KBM-7 (cell line): Measurements from ENCODE around the gene ADK.

ENCODE experiments used
- DNase-seq: peaks from one replicate; pipeline ENCODE4 v3.0.0-alpha.2; 2015
- in situ Hi-C: fragments of 300-500 bp; cut with MboI; formaldehyde crosslinking; loops from 2 replicates; pipeline ENCODE4 v1.14.3; 2020; ENCODE audit warnings: low sequenced_read_pairs, low pct_unique_long_range_greater_than_20kb, mixed read lengths

ADK gene

DNA sequence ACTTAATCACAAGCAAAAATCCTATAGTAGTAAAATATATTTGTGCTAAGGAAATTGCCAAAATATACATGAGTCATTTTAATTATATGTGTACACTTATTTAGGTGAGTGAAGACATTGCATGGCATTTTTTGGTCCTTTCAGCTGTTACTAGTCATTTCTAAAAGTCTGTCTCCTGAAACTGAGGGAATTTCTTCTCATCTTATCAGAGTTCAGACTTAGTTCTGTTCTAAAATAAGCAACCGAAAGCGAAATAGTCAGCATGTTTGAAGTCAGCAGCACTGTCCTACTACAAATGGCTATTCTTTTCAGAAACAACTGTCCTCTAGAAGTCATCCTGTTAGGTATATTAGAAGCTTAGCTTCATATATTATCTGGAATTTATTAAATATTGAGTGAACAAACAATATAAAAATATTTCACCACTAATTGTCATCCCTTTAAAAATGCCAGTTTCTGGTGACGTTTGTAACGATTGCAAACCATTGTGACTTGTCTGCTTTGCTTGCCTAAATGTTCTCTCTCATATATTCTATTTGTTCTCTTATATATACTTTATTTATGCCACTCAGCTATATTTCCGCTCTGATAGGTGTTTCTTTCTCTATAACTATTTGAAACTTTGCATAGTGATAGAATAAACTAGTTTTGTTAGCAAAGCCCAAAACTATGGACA is 448.0 kb downstream of the ADK start:
- no peak for DNase-seq
- in situ Hi-C loops = no loop called here

DNA sequence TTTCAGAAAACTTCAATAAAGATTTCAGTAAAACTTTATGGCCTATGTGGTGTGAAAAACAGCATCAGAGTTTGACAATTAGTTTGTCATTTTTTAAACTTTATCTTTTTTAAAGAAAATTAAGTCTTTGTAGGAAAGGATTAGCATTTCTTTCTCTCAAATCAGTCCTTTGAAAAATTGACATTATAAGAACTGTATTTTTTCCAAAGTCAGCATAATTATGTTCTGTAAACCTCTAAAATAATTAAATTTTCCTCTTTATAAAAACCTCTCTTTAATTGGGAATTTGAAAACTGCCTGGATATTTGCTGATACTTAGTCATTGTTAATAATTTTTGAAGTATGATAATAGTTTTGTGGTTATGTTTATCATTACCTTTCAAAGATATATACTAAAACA is 448.7 kb downstream of the ADK start:
- no peak for DNase-seq
- in situ Hi-C loops = no loop called here

DNA sequence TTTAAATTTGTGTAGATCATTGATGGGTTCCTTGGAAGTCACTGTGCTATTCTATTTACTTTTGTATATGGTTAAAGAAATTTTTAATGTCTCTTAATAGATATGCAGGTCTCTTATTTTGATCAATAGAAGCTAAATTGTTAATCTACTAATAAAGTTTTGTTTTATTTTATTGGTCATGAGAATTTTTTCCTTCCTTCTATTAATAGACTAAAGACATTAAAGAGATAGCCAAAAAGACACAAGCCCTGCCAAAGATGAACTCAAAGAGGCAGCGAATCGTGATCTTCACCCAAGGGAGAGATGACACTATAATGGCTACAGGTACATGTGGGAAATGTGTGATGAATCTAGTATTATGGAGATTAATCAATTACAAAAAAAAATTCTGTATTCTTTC is 449.1 kb downstream of the ADK start:
- no peak for DNase-seq
- in situ Hi-C loops = no loop called here

DNA sequence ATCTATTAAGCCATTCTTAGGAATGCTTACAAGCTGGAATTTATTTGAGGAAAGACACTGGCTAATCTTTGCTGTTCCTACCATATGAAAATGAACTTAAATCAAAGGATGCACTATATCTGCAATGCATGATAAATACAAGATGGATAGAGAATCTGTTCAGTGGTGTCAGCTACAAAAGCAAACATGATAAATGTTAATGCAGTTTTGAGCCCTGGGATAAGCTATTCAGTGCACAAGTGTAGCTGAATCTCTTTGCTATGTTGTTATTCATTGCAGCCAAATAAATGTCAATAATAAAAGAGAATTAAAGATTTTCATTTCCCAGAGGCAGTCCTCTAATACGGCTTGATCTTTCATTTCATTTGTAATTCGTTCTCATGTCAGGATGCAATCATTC is 451.6 kb downstream of the ADK start:
- in situ Hi-C loops = no loop called here
- DNase-seq = no peak

DNA sequence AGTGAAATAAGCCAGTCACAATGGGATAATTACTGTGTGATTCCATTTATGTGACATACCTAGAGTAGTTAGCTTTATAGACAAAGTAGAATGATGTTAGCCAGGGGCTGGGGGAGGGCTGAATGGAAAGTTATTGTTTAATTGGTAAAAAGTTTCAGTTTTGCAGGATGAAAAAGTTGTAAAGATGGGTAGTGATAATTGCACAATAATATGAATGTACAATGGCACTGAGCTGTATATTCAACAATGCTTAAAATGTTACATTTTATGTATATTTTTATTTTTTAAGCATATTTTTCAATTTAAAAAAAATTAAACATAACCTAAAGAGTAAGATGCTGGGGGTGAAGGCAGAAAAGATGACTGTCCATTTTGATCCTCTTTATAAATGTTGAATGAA is 459.3 kb downstream of the ADK start:
- in situ Hi-C loops = no loop called here
- DNase-seq = no peak

DNA sequence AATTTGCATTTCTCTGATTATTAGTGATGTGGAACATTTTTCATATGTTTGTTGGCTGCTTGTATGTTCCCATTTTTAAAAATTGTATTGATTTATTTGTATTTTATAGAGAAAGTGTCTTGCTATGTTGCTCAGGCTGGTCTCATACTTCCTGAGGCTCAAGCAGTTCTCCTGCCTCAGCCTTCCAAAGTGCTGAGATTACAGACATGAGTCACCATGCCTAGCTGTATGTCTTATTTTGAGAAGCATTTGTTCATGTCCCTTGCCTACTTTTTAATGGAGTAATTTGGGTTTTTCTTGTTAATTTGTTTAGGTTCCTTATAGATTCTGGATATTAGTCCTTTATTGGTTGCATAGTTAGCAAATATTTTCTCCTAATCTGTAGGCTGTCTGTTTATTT is 461.2 kb downstream of the ADK start:
- in situ Hi-C loops = no loop called here
- DNase-seq = no peak

DNA sequence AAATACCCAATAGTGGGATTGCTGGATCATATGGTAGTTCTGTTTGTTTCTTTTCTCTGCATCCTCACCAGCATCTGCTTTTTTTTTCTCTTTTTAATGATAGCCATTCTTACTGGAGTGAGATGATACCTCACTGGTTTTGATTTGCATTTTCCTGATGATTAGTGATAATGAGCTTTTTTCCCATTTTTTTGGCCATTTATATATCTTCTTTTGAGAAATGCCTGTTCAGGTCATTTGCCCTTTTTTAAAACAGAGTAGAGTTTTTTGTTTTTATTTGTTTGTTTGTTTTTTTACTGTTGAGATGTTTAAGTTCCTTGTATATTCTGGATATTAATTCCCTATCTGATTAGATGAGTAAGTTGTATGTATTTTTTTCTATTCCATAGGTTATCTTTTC is 469.6 kb downstream of the ADK start:
- in situ Hi-C loops = no loop called here

DNA sequence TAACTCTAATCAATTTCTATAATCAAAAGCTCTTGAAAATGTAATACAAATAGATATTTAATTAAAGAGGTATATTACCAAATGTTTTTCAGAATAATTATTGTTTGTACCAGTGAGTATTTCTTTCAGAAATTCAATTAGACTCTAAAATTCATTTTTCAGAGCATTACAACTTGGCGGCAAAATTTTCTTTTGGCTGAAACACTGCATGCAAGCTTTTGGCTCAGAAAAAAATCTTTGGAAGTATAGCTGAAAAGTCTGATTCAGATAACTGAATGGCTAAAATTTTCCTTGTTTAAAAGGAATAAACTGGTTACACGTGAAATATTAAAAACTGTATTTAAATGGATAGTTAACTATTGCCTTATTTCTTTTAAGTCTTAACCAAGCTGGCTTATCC is 472.8 kb downstream of the ADK start:
- in situ Hi-C loops = no loop called here
- DNase-seq = no peak

More for the DNA sequence above, 469.6 kb downstream of the ADK start:
- DNase-seq = no peak

DNA sequence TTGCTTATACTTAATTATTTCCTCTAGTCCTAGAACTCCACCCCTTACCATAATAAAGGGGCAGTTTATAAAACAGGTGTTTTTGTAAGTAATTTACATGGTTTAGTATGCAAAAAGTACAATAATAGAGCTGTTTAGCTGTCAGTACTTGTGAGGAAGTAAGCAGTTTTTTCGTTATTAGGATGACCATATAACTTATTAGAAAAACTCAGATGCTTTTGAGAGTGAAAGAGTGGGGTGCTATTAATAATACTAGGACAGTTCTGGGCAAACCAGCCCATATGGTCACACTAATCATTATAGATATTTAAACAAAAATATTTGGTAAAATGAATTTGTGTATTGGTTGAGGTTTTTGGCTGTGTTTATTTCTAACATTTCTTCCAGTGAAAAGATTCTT is 473.5 kb downstream of the ADK start:
- no peak for DNase-seq
- in situ Hi-C loops = no loop called here

DNA sequence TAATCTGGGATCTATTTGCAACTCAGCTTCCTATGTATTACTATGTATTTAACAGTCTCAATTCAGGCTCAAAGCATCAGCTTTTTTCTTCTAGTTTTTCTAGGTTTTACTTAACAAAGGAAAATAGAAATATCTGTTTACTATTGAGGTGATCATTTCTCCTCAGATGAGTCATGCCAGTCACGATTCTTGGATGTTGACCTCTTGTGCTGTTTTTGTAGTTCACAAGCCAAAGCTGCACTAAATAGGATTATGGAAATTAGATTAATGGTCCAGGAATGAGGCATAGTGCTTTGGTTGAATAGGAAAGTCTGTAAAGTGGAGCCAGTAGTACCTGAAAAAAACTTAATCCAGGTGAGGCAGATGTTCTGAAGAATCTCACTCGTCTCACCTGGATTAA is 477.1 kb downstream of the ADK start:
- no peak for DNase-seq
- in situ Hi-C loops = no loop called here

DNA sequence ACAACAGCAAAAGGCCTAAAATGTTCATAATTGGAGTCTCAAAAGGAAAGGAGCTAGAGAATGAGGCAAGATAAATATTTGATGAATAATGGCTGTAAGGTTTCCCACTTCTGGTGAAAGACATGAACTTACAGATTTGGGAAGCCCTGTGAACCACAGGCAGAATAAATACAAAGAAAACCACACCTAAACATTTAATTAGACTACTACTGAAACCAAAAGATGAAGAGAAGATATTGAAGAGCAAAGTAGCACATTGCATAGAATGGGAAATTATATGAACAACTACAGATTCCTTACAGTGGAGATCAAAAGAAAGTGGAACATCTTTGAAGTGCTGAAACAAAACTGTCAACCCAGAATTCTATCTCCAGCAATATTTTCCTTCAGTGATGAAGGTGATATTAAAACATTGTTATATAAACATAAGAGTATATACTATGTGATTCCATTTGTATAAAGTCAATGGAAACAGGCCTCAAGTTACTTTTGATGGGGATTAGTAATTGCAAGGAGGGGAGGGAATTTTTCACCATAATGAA is 484.0 kb downstream of the ADK start:
- in situ Hi-C loops = no loop called here
- DNase-seq = no peak

DNA sequence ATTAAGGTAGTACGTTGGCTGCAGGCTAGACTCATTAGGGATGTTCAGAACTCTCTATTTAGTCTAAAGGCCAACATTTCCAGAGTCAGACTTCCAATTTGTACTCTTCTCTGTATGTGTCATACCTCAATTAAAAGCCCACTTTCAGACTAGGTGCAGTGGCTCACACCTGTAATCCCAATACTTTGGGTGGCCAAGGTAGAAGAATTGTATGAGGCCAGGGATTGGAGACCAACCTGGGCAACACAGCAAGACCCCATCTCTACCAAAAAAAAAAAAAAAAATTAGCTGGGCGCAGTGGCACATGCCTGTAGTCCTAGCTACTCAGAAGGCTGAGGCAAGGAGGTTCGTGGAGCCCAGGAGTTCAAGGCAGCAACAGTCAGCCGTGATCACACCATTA is 484.6 kb downstream of the ADK start:
- in situ Hi-C loops = no loop called here
- DNase-seq = no peak

DNA sequence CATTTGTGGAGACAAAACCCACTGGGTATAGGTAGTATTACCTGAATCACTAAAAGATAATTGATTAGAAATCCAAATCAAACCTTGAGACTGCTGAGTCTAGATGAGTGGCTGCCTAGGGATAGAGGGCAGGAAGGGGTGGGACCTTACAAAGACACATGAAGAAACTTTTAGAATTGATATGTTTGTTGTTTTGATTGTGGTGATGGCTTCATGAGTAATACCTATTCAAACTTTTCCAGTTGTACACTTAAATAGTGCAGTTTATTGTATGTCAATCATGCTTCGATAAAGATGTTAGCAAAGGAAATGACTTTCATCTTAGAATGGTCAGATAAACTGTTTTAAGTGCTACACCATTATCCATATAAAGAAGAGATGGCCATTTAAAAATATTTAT is 486.7 kb downstream of the ADK start:
- DNase-seq = no peak
- in situ Hi-C loops = no loop called here

DNA sequence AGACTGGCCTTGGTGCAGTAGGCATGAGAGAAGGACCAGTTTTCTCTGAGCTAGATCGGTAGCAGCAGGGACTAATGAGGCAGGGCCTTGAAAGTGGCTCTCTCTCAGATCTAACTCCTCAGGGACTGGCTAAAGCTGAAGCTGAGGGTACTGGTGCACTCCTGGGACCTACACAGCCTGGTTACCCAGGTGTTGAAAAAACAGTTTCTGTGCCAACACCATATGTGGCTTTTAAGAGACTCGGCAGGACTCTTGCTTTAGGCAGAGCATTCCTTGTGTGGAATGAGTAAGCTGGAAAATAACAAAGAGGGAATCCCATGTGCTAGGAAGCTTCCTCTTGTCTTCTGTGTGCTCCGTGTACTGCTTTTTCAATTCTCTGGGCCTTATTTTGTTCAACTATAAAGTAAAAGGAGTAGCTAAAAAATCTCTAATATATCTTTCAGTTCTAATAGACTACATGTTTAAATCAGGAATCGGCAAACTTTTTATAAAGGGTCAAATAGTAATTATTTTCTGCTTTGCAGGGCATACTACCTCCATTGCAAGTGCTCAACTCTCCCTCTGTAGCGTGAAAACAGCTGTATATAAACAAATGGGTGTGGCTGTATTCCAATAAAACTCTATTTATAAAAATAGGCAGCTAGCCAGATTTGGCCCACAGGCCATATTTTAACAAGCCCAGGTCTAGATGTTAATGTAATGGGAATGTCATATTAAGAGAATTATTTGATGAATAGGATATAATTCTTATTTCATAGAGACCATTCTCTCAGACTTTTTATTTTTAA is 489.3 kb downstream of the ADK start:
- in situ Hi-C loops = no loop called here

DNA sequence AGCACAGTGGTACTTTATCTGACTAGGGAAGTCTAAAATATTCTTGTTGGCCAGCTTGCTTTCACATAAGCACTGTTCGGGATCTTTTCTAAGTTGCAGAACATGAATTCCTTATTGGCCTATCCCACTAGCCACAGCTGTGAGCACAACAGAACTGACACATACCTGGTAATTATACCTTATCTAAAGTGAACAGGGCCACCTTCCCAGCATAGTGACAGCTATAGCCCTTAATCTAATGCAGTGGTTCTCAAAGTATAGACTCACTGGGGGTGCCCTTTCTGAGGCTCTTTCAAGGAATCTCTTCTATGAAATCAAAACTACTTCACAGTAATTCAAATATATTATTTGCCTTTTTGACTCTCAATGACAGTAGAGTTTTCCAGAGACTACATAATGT is 490.6 kb downstream of the ADK start:
- in situ Hi-C loops = no loop called here
- DNase-seq = no peak

More for the DNA sequence above, 489.3 kb downstream of the ADK start:
- no peak for DNase-seq

DNA sequence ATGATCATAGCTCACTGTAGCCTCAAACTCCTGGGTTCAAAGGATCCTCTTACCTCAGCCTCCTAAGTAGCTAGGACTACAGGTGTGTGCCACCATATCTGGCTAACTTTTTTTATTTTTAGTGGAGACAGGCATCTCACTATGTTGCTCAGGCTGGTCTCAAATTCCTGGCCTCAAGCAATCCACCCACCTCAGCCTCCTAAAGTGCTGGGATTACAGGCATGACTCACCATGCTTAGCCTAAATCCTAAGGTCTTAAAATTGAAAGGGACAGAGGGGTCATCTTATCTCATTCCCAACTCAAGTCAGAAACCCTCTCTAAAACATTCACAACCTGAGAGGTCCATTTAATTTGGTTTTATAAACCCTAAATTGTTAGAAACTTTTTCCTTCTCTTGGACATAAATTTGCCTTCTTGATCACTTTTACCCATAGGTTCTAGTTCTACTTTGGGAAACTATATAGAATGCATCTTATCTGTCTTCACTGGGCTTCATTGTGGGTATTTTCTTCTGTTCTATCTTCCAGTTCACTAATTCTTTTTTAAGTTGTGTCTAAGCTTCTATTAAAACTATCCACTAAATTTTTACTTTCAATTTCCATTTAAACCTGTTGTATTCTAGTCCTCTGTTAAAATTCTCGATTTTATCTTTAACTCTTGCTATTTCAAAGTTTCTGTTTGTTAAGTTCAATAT is 492.0 kb downstream of the ADK start:
- in situ Hi-C loops = no loop called here

DNA sequence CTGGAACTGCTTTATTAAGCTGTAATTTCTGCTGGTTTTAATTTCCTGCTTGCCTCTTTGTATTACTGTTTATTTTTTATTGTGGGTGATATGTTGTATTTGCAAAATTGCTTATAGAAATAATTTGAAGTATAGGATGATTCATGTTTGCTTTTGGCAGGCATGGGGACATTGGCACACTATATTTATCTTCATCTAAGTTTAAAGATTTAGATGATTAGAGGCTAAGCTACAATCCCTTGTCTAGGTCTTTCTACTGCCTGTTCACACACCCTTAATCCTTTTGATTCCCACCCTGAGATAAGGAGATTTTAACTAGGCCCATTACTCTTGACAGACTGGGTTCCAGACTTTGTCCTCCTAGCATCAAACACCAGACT is 492.6 kb downstream of the ADK start:
- no peak for DNase-seq
- in situ Hi-C loops = no loop called here

More for the DNA sequence above, 492.0 kb downstream of the ADK start:
- no peak for DNase-seq

DNA sequence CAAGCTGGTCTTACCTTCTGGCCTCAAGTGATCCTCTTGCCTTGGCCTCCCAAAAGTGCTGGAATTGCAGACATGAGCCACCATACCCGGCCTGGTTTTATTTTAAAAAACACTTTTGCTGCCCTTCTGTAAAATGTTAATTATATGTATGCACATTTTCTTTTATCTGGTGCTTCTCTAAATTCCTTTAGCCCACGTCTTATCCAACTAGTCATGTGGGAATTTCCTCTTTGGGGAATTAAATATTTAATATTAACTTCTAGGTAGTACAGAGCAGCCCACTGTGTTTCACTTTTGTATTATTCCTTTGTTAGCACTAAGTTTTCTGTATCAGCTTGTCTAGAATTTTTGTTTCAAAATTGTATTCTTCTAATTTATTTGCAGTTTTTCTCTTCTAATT is 493.7 kb downstream of the ADK start:
- DNase-seq = no peak
- in situ Hi-C loops = no loop called here

DNA sequence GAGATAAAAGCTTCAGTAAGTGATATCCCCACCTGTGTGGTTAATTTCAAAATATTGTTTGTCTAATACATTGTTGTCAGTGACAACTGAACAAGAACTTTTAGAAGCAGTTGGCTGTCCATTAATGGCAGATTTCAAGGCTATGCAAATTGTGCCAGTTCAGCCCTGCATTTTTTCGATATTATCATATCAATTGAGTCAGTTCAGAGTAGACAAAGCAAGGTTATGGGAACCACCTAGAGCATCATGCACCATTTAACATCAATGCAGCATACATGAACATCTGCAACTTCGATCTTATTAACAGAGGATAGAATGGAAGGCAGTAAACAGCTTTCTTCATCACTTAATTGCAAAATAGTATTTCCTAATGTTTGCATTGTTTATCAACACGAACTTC is 494.7 kb downstream of the ADK start:
- no peak for DNase-seq
- in situ Hi-C loops = no loop called here

DNA sequence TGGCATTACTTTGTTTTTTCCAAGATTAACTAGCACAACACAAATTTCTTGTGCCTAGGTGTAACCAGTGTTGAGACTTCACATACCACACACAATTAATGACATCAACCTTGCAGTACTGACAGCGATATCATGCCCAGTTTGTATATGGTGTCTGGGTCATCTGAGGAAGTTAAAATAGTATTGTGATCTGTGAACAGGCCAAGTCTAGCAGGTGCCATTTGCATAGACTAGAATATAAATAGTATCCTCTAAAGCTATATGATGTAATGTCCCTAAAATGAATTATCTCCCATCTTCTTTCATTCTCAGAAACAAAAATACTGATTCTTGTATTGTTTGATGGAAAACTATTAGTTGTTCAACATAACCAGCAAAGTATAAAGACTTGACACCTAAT is 499.6 kb downstream of the ADK start:
- in situ Hi-C loops = no loop called here
- no peak for DNase-seq
